BJ (cell line): ENCODE data around the gene ANLN. TPM values are rescaled to one million over a fixed set of nuclear protein-coding genes. Genes with fewer than 3 reads are reported as not detected.
"Not testable (repeated sequence)": the region's sequence is repeated elsewhere in the genome, so short reads cannot be mapped to it uniquely, and the experiment has no call there.

Experiments
- CTCF ChIA-PET: fragments of 350-600 bp; formaldehyde crosslinking; extraction: SDS; loops from one replicate; lab custom pipeline; 2021; ENCODE audit warnings: antibody characterized with exemption, inconsistent platforms; lab: Yijun Ruan, JAX
- POLR2A ChIA-PET: fragments of 300-600 bp; sonication (Branson Sonifier 250); formaldehyde crosslinking; extraction: SDS; loops from one replicate; lab custom pipeline; 2021; ENCODE audit warnings: antibody characterized with exemption; lab: Charles Lee
- DNase-seq: peaks from one replicate; pipeline ENCODE4 v3.0.0-alpha.2; 2011; ENCODE audit warnings: low read depth
- H3K27me3 ChIP-seq: 2 replicates; pipeline ENCODE4 v1.6.0; 2011; ENCODE audit warnings: low read length; ENCODE audit not compliant: control insufficient read depth, insufficient read depth
- H3K36me3 ChIP-seq: 2 replicates; pipeline ENCODE4 v1.5.1; 2011; ENCODE audit warnings: low read length; ENCODE audit not compliant: control insufficient read depth, insufficient read depth
- H3K4me3 ChIP-seq: 2 replicates; pipeline ENCODE4 v1.5.1; 2011; ENCODE audit warnings: low read depth, mild to moderate bottlenecking, control low read depth, low read length
- CTCF ChIP-seq: IDR thresholded peaks from 2 replicates; pipeline ENCODE4 v1.5.1; 2011; ENCODE audit warnings: low read depth, mild to moderate bottlenecking, control low read depth, inconsistent platforms, low read length, moderate library complexity; ENCODE audit not compliant: insufficient read depth
- polyA plus RNA-seq: library from polyadenylated mRNA; depleted of rRNA; stranded (reverse); fragments of >200 nt; gene quantifications from 2 replicates; pipeline ENCODE4 v1.2.3, GENCODE V29; 2011

Gene ANLN
- polyA plus RNA-seq, 1 experiment = 63.3 TPM

DNA sequence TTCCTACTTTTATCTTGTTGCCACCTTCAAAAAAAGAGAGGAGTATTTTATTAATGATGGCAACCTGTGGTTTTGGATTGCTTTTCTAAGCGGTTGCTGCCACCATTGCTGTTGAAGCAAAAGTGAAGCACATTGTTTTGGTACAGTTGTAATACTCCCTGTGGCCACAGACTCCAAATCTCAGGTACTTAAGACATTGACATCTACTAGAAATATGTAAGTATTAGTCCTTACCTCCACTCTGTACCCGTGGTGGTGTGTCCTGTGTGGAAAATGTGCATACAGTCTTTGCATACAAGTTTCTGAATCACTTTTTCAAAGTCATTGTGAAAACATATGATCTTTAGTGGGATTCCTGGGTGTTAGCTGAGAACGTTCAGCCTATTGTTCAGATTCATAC lies 85.7 kb downstream of the ANLN start:
- no peak for TF ChIP-seq CTCF
- no peak for DNase-seq
- POLR2A ChIA-PET = no interaction called here
- CTCF ChIA-PET = interaction anchor here (0.7 to 2.8 kb wide), 4 partner anchors 12 to 197 kb away, joined by 3 to 17 read pairs (median 10); no protein-coding TSS in a partner anchor
- no peaks in the 10 kb centered on the region for H3K36me3 ChIP-seq
- H3K4me3 ChIP-seq = no peak overlapping the region
- no peaks in the 10 kb centered on the region for H3K27me3 ChIP-seq

DNA sequence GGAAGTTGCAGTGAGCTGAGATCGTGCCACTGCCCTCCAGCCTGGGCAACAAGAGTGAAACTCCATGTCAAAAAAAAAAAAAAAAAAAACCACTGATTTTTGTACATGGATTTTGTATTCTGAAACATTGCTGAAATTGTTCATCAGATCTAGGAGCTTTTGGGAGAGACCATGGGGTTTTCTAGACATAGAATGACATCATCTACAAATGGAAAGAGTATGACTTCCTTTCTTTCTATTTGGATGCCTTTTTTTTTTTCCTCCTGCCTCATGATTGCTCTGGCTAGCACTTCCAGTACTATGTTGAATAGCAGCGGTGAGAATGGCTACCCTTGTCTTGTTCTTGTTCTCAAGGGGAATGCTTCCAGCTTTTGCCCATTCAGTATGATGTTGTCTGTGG lies 89.1 kb downstream of the ANLN start:
- no peak for TF ChIP-seq CTCF
- peaks cover 2% of the 10 kb centered on the region for H3K27me3 ChIP-seq
- no peak overlapping the region for H3K4me3 ChIP-seq
- no peak for DNase-seq
- POLR2A ChIA-PET = no interaction called here
- H3K36me3 ChIP-seq = no peaks in the 10 kb centered on the region
- CTCF ChIA-PET = interaction anchor here (1.0 to 2.6 kb wide), 3 partner anchors 10 to 192 kb away, joined by 3 to 7 read pairs (median 4); no protein-coding TSS in a partner anchor

DNA sequence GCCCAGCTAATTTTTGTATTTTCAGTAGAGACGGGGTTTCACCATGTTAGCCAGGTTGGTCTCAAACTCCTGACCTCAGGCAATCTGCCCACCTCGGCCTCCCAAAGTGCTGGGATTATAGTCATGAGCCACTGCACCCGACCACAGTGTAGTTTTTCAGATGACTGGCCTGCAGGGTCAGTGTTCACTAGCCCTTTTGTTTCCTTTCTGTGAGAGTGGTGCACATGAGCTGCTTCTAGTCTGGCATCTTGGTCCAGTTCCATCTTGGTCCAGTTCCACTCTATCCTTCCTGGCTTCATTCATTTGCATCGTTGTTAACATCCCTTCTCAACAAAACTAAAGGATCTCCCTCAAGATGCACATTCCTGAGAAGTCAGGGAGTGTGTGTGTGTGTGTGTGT lies 94.2 kb downstream of the ANLN start:
- not testable (repeated sequence) for DNase-seq, H3K27me3 ChIP-seq, H3K36me3 ChIP-seq, H3K4me3 ChIP-seq
- CTCF ChIA-PET = interaction anchor here (0.6 to 11.2 kb wide), 3 partner anchors 172 to 428 kb away, joined by 3 to 197 read pairs (median 3); no protein-coding TSS in a partner anchor
- POLR2A ChIA-PET = interaction anchor here (0.7 kb wide), 1 partner anchor 1454 kb away, joined by 7 read pairs; no protein-coding TSS in a partner anchor

DNA sequence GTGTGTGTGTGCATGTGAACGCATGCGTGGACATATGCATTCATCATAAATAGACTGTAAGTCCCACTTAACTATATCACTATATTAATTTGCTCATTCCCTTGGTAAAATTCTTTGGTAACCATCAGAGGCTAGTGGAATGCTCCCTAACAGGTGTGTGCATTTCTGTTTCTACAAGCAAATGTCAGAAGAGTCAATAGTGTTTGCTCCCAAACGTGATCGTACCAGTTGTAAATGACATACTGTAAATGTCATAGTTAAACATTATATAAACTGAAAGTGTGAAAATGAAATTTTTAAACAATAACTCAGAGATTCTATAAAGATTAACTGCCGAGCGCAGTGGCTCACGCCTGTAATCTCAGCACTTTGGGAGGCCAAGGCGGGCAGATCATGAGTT lies 94.6 kb downstream of the ANLN start:
- Histone ChIP-seq H3K36me3 (no peaks in the 10 kb centered on the region), H3K27me3 (peaks cover 6% of the 10 kb centered on the region), H3K4me3 (no peak overlapping the region)
- POLR2A ChIA-PET = interaction anchor here (0.7 kb wide), 1 partner anchor 1454 kb away, joined by 7 read pairs; no protein-coding TSS in a partner anchor
- TF ChIP-seq CTCF = no peak
- no peak for DNase-seq
- CTCF ChIA-PET = interaction anchor here (0.6 to 11.2 kb wide), 4 partner anchors 42 to 428 kb away, joined by 3 to 197 read pairs (median 3); no protein-coding TSS in a partner anchor

GRCh38 chr7:36486336-36486735 lies 96.7 kb downstream of the ANLN start:
- Histone ChIP-seq H3K4me3 (no peak overlapping the region), H3K36me3 (no peaks in the 10 kb centered on the region), H3K27me3 (peaks cover 9% of the 10 kb centered on the region)
- ChIA-PET CTCF (interaction anchor here (1.1 to 11.2 kb wide), 3 partner anchors 15 to 186 kb away, joined by 6 to 197 read pairs (median 6); no protein-coding TSS in a partner anchor), POLR2A (no interaction called here)
- TF ChIP-seq CTCF = no peak
- DNase-seq = no peak
